ENCODE measurements around the gene NPR3. TPM values are rescaled to one million over a fixed set of nuclear protein-coding genes. Genes with fewer than 3 reads are reported as not detected.

Gene NPR3
- total RNA-seq, 1 experiment from 2014 or later = not detected

DNA sequence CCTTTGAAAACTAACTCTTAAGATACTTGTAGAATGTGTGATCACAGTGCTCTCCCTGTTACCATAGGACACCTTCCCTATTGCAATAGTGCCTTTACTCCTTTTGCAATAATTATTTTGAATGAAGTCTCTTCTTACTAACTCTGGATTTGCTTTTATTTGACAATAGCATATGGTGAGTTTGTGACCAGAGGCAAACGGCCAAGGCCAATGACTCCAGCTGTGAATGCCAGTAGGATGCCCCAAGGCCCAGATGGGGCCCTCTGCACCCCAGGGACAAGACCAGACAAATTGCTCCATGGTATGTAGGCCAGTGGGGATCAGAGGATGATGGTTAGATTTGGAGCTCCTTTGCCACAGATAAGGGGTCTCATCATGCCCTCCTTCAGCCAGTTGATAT, 116.9 kb downstream of the NPR3 start:
- Histone ChIP-seq H3K56ac (ENCODE audit: insufficient read length, low read depth, low read length) (no peak overlapping the region), H2AK5ac (ENCODE audit: insufficient read length, low read length) (no peak overlapping the region), H3K79me2 (ENCODE audit: insufficient read depth, low read length) (no peaks in the 10 kb centered on the region), H2BK12ac (ENCODE audit: insufficient read length, low read depth, low read length) (no peak overlapping the region), H4K8ac (replicated peaks; ENCODE audit: insufficient read length, low read depth, low read length) (no peak overlapping the region), H3K79me1 (ENCODE audit: insufficient read depth, low read depth, low read length, poor library complexity, severe bottlenecking) (no peaks in the 10 kb centered on the region), H3K4me1 (ENCODE audit: insufficient read depth, low read length) (no peaks in the 10 kb centered on the region), H2BK15ac (ENCODE audit: low read depth, low read length) (no peak overlapping the region), H3K4me2 (ENCODE audit: insufficient read depth, insufficient read length, low read length) (no peak overlapping the region), H3K9me3 (ENCODE audit: control insufficient read depth, low read depth, low read length) (no peaks in the 10 kb centered on the region), H3K14ac (ENCODE audit: insufficient read depth, low read length) (no peak overlapping the region), H2BK5ac (ENCODE audit: insufficient read length, low read length) (no peak overlapping the region), H3K23me2 (ENCODE audit: insufficient read length, low read depth, low read length, poor library complexity, severe bottlenecking) (no peaks in the 10 kb centered on the region), H3K23ac (ENCODE audit: insufficient read length, low read depth, low read length) (no peak overlapping the region), H2BK20ac (ENCODE audit: low read depth, low read length, poor library complexity, severe bottlenecking) (no peak overlapping the region), H3K4ac (ENCODE audit: low read depth, low read length) (no peak overlapping the region), H3K27me3 (ENCODE audit: insufficient read depth, low read length) (no peaks in the 10 kb centered on the region), H3K18ac (ENCODE audit: insufficient read length, low read depth, low read length) (no peak overlapping the region), H3K9ac (ENCODE audit: extremely low read depth, insufficient read length, low read length) (no peak overlapping the region), H3T11ph (ENCODE audit: low read length) (no peak overlapping the region), H2BK120ac (ENCODE audit: low read depth, low read length, poor library complexity, severe bottlenecking) (no peak overlapping the region), H4K5ac (ENCODE audit: insufficient read length, low read depth, low read length) (no peak overlapping the region), H2AFZ (ENCODE audit: low read length) (no peak overlapping the region), H4K20me1 (ENCODE audit: control insufficient read depth, insufficient read depth, insufficient read length) (no peaks in the 10 kb centered on the region), H3K27ac (ENCODE audit: insufficient read length, low read depth, low read length) (no peak overlapping the region), H4K91ac (ENCODE audit: insufficient read length, low read depth, low read length) (no peak overlapping the region)
- Mint-ChIP-seq H3K36me3 (ENCODE audit: insufficient read depth in 1 of 3, low read depth in 3 of 3) (no peaks in the 10 kb centered on the region), H3K27ac (no peak overlapping the region), H3K4me3 (no peak overlapping the region), H3K9me3 (no peaks in the 10 kb centered on the region; a peak in 1 of 5 replicates), H3K4me1 (no peaks in the 10 kb centered on the region), H3K27me3 (ENCODE audit: low read depth) (no peaks in the 10 kb centered on the region; the same call in 1 of the 2 replicates)
- no peak for DNase-seq
- TF ChIP-seq, protein P1, sequence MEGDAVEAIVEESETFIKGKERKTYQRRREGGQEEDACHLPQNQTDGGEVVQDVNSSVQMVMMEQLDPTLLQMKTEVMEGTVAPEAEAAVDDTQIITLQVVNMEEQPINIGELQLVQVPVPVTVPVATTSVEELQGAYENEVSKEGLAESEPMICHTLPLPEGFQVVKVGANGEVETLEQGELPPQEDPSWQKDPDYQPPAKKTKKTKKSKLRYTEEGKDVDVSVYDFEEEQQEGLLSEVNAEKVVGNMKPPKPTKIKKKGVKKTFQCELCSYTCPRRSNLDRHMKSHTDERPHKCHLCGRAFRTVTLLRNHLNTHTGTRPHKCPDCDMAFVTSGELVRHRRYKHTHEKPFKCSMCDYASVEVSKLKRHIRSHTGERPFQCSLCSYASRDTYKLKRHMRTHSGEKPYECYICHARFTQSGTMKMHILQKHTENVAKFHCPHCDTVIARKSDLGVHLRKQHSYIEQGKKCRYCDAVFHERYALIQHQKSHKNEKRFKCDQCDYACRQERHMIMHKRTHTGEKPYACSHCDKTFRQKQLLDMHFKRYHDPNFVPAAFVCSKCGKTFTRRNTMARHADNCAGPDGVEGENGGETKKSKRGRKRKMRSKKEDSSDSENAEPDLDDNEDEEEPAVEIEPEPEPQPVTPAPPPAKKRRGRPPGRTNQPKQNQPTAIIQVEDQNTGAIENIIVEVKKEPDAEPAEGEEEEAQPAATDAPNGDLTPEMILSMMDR (conservative IDR thresholded peaks at IDR 0.05) = no peak
- WGBS (ENCODE audit: extremely low coverage, insufficient read length, low lambda C conversion rate) = no CpG with 5 or more reads among the region's 1 CpG

Measured in H9 (cell line).